HG02938 (cell line): ENCODE results near the gene TRIM22.

Experiments
- ATAC-seq: cut with Tn5 transposase; IDR thresholded peaks from one replicate; pipeline ENCODE4 v1.9.1; 2021; ENCODE audit warnings: mild to moderate bottlenecking, moderate library complexity; ENCODE audit not compliant: unreplicated experiment

Gene TRIM22

GRCh38 chr11:5737670-5738392 lies 48.2 kb downstream of the TRIM22 start:
- no peak for ATAC-seq

GRCh38 chr11:5738431-5738830 lies 48.8 kb downstream of the TRIM22 start:
- ATAC-seq = no peak

DNA sequence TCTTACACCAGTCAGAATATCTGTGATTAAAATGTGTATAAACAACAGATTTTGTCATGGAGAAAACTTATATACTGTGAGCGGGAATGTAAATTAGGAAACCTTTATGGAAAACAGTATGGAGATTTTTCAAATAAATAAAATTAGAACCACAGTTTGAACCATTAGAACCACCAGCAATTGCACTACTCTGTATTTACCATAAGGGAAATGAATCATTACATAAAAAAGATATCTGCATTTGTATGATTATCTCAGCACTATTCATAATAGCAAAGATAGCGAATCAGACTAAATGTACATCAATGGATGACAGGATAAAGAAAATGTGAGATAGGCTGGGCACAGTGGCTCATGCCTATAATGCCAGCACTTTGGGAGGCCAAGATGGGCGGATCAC lies 57.0 kb downstream of the TRIM22 start:
- ATAC-seq = no peak

GRCh38 chr11:5749836-5750235 lies 60.2 kb downstream of the TRIM22 start:
- no peak for ATAC-seq

DNA sequence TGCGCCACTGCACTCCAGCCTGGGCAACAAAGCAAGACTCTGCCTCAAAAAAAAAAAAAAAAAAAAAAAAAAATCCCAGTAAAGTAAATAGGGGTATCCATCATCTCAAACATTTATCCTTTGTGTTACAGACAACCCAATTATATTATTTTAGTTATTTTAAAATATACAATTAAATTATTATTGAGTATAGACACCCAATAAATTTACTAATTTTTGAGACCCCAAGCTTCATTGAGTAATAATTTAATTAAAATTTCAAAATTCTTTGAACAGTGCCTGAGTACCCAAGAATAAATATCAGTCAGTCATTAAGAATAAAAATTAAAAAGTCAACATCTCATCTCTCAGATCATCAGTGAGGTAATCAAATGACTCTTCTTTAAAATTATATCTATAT lies 64.4 kb downstream of the TRIM22 start, which contains the start of gene OR52N4:
TSS of gene OR52N4 (plus strand) at position 301 of the 400 bp plus-strand sequence. CDS start 498 bp downstream, outside the sequence.
- no peak for ATAC-seq
